GM18858 (cell line): ENCODE measurements around the gene PRICKLE1.
"Not testable (repeated sequence)": the region's sequence is repeated elsewhere in the genome, so short reads cannot be mapped to it uniquely, and the experiment has no call there.

Source experiments
- ATAC-seq: cut with Tn5 transposase; IDR thresholded peaks from one replicate; pipeline ENCODE4 v1.9.1; 2021; ENCODE audit not compliant: unreplicated experiment

The PRICKLE1 gene

DNA sequence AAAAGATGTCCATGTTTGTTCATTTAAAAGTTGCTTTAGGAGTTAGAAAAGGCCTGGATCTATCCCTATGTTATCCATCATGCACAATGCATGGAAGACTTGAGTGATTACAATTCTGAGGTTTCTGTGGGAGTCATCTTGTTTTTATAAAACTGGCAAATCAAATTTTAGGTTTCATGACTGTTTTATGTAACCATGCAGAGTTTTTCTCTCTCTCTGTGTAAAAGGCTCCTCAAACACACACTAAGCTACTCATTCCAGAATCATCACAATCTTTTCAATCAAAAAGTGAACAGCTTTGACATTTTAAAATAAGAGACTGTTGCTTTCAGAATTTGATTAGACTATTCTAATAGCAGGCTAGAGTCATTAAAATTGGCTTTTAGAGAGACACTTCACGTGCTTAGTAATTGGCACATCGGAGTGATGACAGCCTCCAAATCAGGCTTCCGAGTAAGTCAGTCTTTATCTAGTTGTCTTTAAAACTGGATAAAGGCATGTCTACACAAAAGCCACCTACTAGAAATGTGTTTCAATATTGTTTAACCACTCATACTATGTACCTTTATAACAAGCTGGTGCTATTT is 31.9 kb downstream of the PRICKLE1 start:
- ATAC-seq = no peak

DNA sequence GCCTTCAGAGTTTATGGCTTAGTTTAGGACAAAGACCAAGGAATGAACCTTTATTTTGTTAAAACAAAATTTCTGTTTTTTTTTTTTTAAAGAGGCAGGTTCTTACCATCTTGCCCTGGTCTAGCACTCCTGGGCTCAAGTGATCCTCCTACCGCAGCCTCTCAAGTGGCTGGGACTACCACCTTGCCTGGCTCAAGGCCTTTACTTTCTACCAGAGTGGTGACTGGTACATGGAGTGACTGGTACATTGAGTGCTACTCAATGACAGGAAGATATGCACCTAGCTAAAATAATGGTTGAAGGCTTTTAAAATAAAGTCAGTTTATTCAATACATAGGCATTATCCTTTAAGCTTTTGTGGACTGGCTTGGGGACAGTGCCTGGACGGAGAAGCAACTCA is 32.6 kb downstream of the PRICKLE1 start:
- ATAC-seq = no peak

DNA sequence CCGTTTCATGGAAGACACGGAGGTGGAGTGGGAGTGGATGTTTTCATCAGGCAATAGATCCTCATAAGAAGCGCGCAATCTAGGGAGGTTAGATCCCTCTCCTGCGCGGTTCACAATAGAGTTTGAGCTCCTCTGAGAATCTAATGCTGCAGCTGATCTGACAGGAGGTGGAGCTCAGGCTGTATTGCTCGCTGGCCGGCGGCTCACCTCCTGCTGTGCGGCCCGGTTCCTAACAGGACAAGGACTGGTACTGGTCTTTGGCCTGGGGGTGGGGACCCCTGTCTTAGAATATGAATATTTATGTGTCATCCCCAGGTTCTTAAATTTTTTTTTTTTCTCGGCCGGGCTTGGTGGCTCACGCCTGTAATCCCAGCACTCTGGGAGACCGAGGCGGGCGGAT is 36.7 kb downstream of the PRICKLE1 start:
- no peak for ATAC-seq

DNA sequence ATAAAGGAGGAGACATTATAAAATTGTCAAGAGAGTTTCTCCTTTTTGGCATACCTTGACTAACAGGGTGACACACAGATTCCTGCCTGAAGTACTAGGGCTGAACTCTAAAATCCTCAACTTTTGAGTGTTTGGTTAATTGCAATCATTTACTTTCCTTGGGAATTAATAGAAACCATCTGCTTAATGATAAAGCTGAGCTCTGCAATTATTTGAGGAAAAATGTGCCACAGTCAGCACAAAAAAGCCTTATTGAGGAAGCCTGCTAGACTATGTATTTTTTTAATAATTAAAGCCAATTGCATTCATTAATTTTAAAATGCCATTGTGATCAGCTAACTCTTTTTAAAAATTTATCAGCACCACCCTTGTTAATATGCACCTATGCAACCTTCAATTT is 38.7 kb downstream of the PRICKLE1 start:
- ATAC-seq = no peak

DNA sequence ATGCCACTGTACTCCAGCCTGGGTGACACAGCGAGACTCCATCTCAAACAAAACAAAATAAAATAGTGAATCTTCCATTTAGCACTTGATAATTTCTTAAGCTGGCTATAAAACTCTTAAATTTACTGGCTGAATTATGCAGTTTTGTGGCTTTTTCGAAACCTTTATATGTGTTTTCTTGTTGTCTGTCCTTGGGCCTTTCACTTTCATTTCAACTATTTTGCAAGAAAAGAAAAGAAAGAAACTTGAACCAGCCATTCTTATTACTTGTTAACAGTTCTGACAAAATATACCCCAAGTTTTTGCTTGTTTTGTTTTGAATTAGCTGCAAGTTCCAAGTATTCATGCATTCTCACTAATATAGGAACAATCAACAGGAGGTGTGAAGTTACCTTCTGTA is 42.8 kb downstream of the PRICKLE1 start:
- no peak for ATAC-seq

DNA sequence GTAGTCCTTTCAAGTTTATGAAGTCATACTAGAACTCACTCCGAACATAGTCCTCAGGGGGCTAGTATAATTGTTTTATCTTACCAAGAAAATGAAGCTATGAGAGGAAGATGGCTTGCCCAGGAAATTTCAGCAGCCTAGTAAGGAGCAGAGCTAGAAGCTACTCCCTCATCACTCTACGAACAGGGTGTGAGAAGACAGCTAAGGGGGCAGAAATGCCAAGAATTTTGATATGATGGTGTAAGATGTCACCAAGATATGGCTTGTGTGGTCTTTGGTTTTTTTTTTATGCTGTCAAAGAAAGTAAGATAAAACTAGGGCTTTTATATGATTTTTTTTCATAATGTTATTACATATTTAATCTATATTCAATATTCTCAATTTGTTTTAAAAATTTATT is 47.6 kb downstream of the PRICKLE1 start:
- no peak for ATAC-seq

DNA sequence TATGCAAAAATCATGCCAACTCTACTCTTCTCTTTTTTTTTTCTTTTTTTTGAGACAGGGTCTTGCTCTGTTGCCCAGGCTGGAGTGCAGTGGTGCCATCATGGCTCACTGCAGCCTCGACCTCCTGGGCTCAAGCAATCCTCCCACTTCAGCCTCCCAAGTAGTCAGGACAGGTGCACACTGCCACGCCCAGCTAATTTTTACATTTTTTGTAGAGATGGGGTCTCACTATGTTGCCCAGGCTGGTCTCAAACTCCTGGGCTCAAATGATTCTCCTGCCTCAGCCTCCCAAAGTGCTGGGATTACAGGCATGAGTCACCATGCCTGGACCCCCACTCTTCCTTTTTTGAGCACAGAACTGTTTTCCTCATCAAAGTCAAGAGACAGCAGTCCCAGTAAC is 48.2 kb downstream of the PRICKLE1 start:
- ATAC-seq = not testable (repeated sequence)

DNA sequence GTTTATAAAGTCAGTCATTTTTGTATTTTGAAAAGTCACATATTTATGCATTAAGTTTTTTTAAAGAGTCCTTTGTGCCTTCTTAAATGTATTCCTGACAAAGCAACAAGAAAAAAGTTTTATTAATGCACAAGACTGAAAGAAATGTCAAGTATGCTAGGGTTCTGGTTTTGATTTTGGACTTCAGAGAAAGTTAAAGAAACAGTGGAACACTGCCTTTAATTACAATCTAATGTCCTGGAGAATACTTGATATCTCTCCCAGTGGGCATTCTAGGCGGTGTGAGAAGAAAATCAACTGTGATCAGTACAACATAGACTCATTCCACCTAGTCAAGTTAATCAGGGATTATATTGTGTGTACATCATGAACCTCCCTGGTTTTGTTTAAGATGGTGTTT is 49.9 kb downstream of the PRICKLE1 start:
- no peak for ATAC-seq

DNA sequence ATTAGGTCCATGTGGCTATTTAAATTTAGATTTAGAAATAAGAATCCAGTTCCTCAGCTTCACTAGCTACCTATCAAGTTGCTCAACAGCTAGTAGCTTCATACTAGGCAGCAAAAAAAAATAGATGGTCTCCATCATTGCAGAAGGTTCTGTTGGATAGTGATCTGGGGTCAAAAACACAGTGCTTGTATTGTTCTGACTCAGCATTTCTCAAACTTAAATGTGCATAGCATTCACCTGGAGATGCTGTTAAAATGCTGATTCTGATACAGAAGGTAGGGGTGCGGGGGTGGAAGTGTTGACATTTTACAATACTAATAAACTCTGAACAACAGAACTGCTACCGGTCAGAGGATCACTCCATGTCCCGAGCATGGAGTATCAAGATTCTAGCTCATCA is 51.3 kb downstream of the PRICKLE1 start:
- no peak for ATAC-seq

DNA sequence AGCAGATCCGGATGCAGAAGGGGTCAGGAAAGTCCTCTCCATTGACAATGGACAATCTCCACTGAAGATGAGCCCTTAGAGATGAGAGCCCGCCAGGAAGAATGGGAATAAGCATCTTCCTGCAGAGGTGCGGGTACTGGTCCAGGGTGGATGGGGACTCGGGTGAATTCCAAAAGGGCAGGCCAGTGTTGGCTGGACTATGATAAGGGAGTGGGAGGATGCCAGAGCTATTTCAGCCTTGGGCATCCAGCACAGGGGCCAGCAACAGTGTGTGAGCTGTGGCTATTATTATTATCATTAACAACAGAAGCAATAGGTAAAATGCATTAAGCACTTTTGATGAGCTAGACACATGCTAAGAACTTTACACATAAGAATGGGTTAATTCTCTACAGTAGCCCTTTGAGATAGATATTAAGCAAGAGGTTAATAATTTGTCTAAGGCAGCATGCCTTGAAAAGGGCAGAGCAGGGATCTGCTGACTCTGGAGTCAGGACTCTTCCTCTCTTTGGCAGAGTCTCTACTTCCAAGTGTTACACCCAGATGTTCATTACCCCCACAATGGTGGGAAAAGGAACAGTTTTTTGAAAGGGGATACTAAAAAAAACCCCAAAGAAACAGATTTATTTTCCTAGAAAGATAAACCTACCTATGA is 55.2 kb downstream of the PRICKLE1 start:
- no peak for ATAC-seq

DNA sequence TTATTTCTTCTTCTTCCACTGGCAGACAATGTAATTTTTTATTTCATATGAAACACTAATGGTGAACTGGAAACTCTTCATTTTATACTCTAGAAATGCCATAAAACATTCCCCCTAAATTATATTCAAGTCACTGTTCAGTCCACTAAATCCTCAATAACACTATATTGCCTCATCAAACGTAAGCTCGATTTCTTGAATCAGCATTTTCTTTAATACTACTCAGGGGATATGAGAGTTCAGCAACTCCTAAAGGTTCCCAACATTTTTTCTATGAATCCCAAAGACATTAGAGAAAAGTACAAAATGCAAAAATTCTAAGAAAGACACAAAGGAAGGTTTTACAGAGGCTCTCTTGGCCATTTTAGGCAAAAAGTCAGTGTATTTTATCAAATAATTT is 59.3 kb downstream of the PRICKLE1 start:
- no peak for ATAC-seq

DNA sequence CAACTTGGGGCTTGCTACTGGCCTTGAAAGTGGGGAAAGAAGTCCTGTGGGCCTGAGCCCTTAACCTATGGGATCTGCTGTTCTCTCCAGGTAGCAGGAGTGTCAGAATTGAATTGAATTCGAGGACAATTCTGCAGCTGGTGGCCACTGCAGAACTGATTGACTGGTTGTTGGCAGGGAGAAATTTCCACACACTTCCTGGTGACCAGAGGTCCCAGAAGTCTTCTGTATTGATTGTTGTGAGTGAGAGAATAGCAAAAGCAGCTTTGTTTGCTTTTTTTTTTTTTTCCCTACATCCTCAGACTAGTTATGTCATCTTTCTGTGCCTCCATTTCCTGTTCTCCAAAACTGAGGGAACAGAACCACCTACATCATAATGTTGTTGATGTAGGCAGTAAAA is 64.1 kb downstream of the PRICKLE1 start:
- ATAC-seq = no peak

DNA sequence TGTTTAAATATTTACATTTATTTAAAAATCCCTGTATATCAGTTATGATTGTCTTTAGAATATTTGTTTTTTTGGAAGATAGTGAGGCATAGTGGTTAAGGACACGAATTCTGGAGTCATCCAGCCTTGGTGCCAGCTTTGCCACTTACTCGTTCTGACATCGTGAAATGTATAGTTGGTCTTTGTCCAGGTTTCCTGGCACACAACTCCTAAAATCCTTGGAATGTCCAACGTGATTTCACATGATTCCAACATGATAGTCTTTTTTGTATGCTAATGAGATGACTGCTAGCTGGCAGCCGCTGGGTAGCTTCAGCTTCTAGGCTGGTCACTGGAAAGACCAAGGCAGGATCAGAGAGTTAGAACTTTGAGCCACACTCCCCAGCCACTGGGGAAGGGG is 64.8 kb downstream of the PRICKLE1 start:
- no peak for ATAC-seq

DNA sequence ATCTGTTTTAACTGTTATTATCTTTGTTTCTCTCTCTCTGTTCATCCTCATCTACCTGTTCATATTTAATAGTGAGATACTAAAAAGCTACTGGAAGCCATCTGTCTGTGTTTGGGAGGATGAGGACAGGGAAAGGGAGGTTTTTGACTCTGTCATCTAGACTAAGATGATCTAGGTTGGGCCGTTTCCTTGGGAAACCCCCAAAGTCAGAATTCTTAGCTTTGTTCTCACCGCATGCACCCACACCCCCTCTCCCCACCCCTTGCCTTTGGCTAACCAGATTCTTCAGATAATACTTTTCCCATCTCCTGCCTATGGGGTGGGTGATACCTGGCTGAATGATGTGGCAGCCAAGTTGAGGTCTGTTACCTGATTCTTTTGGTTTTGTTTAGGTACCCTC is 73.0 kb downstream of the PRICKLE1 start:
- ATAC-seq = no peak

DNA sequence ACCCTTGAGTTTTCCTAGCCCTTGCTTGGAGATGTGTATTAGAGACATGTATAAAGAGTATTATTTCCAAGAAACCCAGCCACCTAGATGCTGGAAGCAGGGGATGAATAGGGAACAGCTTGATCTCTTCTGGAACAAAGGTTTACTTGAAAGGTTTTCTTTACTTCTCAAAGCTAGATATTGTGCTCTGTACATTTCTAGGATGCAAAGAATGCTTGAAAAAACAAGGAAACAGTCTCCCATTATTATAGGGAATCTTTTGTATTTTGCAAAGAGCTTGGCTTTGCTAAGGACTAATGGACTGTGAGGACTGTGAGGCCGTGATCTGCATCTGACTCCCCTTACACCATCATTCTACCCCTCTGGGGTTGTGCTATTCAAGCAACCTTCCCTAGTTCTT is 77.9 kb downstream of the PRICKLE1 start:
- no peak for ATAC-seq

DNA sequence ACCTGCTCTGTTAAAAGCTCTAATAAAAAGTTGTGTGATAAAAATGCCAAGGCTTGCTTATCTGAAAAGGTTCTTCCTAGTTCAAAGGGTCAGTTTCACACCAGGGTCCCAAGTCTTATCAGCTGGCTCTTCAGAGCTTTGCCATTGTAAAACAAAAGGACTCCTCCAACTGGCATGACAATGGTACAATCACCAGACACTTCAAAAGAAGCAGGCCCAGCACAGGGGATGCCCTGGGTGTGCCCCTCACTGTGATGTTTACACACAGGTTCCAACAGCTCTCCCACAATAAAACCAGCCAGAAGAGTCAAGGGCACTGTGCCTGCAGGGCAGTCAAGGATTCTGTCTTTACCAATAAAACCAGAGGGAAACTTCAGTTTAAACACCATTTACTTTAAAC is 78.7 kb downstream of the PRICKLE1 start:
- ATAC-seq = no peak

DNA sequence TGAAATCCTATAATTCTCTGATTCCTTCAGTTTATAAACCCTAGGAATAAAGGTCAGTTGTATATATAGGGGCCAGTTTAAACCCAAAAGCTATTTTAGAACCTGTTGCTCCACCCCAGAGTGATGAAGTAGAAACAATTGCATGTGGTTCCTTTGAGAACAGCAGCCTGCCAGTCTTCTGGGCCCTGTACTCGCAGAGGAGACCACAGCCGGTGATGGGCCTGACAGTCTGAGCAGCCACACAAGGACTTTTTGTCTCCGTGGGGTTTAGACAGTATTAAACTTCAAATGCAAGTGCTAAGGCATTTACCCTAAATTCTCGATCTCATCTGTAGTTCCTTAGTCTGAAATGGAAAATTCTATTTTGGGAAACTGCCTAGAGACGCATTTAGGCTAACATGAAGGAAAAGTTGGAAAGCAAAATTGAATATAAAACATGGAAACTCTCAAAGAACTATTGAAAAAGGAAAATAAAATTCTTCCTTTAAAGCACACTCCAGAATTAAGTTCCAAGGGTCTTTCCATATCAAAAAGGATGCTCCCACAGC is 80.6 kb downstream of the PRICKLE1 start:
- ATAC-seq = no peak

DNA sequence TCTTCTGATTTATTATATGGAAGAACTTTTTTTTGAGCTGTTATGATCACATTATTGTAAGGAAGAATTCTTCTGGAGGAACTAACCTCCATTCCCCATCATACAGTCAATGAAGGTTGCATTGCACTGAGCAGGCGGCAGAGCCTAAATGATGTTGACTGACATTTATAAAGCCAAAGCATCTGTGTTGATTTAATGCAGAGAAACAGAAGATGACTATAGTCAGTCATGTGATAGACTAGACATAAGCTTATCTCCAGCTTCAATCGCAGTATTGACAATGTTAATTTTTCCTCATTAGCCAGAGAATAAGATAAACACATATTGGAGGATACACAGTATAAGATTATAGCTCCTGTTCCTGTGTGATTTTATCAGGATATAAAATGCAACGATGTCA is 82.0 kb downstream of the PRICKLE1 start:
- no peak for ATAC-seq

DNA sequence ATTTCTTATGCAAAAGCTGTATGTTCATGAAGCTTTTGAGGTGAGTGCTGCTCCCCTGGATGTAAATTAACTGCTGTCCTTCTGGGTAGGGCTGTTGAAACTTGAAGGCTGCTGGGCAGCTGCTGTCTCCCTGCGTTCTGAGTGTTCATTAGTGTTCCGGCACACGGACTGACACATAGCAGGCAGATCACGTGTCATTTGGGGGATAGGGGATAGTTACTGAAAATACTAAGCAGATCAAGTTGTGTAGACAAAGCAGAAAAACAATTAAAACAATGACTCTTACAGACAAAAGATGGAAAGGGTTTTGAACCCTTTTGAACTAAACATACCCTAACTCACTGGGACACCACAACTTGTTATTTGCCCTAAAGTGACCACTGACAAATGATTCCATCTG is 82.5 kb downstream of the PRICKLE1 start:
- ATAC-seq = no peak

DNA sequence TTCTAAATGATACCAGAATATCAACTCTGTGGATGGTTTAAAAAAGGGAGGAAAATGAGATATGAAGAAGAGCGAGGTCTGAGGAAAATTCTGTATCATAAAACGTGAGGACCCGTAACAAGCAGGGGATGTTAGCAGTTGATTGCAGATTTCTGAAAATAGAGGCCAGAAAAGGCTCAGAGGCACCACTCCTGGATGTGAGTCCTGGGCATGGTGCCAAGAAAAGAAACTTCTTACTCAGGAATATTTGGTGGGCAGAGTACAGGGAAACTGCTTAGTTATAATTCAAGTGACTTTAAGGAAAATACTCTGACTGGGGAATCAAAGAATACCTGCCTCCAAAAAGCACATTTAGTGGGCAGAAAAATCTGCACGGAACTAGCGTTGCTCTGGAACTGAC is 85.5 kb downstream of the PRICKLE1 start:
- no peak for ATAC-seq

DNA sequence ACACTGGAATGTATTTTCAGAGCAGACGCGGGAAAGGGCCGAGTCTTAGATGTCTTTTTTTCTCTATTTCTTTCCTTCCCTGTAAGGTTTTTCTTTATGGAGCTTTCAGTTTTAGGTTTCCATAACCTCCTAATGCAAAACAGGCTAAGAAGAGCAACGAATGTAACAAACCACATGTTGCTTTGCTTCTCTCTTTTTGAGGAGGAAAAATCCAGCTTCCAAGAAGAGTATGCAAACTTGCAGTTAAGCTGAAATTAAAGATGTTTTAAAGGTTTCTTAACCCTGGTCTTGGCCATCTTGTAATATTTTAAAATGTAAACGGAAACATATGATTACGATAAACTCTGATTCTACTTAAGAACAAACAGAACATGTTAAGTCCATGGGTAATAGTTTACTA is 86.9 kb downstream of the PRICKLE1 start:
- ATAC-seq = no peak

DNA sequence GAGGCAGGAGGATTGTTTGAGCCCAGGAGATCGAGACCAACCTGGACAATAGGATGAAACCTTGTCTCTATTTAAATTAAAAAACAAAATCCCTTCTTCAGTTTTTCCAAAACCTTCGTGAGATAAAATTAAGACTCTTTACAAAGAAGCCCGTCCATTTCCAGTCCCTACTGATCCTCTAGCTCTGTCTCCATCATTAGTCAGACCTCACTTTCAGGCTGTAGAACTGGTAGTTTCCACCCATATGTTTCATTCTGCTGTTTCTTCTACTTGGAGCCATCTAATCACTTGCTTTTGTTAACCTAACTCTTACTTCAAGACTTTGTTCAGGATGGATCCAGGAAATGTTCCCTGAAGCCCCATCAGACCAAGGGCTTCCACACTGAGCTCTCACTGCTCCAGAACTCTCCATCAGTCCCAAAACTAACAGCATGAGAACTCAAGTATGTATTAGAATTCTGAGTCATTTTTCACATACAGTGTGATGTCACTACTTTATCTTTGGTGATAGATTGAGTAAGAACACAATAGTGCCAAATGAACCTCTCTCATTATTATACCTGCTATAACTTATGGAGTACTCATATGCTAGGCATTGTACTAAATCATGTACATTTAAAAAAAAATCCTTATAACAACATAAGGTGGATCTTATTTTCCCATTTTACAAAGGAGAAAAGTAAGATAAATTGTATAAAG is 90.8 kb downstream of the PRICKLE1 start:
- peak; percentile 44 for ATAC-seq
